Stimulated activated CD4-positive, alpha-beta T cell treated with anti-CD3 and anti-CD28 coated beads, Interleukin-15, amount 100 ng/mL, for 1 hour (primary cell): ENCODE measurements around the gene ROCK2.

Source experiments
- DNase-seq, 2 donors: peaks; one replicate each; pipeline ENCODE4 v3.0.0-alpha.2; 2020; ENCODE audit warnings: low read depth in 1 of 2, low spot score in 1 of 2

ROCK2 gene

GRCh38 chr2:11344342-11344955 is at the start of gene ROCK2:
ROCK2 (minus strand) TSS chr2:11344636; CDS start chr2:11344136, 500 bp downstream.
- peak; percentile 48 to 68 for DNase-seq

DNA sequence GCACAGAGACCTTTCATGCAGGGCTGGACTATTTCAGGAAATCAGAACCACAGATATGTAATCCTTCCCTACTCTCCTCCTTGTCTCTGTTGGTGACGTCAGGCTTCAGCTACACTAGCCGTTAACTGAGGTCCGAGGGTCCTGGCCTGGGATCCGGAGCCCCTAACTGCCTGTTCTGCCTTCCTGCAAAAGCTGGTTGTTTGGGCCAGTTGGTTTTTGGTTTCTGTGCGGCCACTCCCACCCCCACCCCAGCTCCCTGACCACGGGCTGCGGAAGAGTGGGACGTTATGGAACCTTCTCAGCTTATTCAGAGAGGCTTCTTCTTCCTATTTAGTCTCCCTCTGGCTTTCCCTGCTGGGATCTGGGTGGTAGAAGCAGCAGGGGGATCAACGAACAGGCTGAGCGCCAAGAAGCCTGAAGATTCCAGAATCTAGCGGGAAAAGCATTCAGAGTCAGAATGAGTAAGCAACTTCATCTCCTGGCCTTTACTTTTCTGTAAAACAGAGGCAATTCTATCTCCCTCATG is 49.3 kb upstream of the ROCK2 start:
- DNase-seq, result no peak

DNA sequence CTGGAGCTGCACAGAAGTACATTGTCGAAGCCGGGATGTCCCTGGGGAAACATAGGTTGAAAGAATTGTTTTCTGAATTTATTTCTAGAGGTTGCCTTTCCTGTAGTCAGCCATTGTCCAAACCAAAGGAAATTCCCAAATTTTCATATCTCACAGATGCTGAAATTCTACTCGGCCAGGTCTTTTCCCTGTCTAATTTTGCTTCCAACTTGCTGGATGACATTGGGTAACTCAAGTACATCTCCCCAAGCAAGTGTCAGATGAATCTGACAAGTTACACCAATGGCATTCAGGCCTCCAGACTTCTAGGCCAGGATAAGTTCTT is 47.5 kb upstream of the ROCK2 start:
- DNase-seq, result no peak

DNA sequence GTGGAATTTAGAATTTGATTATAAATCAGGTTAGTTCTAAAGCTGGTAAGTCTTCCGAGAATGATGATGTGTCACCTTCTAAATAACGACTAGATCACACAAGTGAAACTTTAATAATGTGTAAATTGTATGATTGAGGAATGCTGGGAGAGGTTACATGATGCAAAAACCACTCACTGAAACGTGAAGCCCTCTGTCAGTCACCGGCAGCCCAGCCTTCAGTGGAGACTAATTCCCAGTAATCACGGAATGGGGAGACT is 45.9 kb upstream of the ROCK2 start:
- no peak for DNase-seq

GRCh38 chr2:11389551-11390398 is 45.3 kb upstream of the ROCK2 start:
- no peak for DNase-seq

DNA sequence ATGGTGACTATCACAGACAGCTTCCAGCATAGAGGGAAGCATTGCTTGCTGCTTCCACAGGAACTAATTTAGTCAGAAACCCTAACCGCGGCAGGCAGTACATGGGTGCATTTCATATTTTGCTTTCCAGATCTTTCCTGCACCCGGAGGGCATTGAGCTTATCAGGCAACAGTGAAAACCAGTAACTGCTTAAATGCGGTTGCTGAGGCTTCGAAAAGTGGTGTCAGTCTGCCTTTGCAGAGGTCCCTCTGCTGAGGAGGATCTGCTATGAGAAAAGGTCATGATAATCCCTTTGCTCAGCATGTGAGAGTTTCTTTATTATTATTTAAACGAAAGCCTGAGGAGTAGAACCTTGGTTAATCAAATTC is 44.6 kb upstream of the ROCK2 start:
- no peak for DNase-seq

DNA sequence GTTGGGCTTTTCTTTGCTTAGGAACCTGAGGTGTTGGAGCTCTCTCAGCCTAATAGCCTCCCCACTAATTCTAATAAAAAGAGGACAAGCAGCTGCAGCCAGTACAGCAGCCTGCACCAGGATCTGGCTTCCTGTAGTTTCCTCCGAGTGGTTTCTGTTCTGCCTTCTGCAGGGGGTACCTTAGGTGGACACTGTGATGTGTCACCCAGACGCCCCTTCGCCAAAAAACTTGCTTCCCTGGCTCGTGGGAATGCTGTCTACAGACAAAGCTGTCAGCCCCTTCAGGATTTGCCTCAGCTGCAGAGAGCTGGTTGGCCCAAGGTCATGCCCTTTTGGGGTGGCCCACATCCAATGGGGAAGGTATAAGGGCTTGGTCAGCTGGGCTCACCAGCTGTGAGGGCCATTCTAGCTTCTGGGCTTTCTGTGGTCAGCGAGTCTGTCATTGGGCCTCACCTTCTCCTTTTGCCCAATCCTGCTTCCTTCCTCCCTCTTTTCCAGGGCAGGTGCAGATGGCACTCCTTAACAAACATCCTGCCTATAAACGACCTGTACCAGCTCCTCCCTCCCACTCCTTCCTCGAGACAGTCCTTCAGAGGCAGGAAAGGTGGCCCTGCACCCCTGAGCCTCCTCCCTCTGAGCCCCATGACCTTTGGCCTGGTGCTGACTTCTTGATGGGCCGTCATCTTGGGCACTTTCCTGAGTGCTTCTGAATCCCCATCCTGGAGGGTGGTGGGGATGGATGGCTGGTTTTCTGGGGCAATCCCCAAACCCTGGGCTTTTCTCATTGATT is 44.0 kb upstream of the ROCK2 start:
- DNase-seq, result no peak

DNA sequence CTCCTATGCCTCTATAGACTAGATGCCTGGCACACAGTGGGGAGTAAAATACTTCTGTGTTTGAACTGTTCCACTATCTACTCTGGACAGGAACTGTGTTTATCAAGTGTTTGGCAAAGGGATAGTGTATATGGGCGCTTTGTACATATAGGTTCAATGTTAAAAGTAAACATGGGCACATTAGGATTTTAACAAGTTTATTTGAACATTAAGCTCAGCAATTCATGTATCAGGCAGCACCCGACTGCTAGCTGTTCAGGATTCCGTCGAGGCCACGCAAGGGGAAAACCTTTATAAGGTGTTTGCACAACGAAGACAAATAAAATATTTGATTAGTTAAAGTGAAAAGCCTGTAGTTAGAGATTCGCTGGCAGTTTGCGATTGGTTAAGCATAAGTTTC is 43.4 kb upstream of the ROCK2 start:
- no peak for DNase-seq

DNA sequence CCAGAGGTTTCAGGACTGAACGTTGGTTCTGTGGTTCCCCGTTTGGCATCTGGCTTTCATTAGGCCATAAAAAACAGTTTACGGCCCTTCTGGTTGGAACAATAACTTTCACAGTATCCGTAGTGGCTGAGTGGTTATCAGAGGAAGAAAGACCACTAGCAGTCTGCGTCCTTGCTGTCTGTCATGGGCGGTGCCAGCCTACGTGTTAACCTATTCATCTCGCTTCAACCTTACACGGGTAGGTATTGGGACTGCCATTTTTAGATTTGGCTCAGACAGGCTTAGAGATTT is 42.6 kb upstream of the ROCK2 start:
- DNase-seq, result no peak

DNA sequence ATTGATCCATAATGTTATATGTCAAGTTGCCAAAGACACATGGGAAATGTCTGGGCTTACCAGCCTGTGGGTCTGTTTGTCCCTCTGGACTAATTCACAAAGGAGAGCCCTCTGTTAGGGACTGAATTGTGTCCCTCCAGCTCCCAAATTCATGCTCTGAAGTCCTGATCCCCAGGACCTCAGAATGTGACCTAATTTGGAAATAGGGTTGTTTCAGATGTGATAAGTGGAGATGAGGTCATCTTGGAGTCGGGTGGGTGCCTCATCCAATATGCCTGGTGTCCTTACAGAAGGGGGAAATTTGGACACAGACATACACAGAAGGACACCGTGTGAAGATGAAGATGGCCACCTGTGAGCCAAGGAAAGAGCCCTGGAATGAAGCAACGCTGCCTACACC is 41.4 kb upstream of the ROCK2 start:
- no peak for DNase-seq

- DNase-seq, result no peak
Measured at GRCh38 chr2:11385216-11385615, 40.8 kb upstream of the ROCK2 start.

GRCh38 chr2:11379558-11379957 is 35.1 kb upstream of the ROCK2 start:
- no peak for DNase-seq

DNA sequence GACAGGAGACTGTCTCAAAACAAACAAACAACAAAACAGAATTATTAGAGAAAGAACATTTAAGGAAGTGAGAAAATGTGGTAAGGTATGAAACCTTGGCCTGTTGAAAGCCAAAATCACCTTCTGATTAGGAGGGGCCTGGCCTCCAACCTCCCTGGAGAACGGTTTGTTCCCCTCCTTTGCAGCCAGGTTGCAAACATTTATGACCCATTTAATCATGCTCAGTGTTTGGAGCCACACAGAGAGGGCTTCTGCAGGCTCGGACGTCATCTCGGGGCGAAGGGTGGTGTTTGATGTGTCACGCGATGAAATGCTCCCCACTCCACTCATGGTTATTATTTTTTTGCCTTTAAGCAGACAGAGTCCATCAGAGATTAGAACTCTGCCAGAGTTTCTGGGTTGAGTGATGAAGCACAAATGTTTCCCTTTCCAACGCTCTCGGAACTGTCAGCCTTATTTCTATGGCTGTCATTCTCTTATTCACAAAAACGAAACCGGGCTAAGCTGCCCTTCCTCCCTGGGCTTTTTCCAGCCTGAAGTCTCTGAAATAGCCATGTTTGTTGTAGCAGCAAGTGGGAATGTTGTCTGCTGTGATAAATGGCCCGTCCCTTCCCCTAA is 33.6 kb upstream of the ROCK2 start:
- no peak for DNase-seq

DNA sequence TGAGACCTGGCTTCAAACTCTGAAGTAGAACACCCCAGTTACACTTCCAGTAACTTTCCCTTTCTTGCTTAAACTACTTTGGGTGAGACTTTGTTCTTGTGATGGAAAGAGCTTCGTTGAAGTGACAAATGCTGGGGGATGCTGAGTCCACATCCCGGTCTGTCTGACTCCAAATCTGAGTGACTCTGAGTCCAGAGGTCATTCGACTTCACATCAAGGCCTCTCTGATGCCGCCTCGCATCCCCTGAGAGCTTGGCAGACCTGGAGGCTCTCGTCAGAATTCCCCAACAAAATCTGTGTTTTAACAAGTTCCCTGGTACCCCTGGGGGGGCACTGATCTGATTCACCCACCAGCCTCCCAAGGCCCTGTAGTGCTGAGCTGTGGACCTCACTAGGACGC is 31.6 kb upstream of the ROCK2 start:
- no peak for DNase-seq

DNA sequence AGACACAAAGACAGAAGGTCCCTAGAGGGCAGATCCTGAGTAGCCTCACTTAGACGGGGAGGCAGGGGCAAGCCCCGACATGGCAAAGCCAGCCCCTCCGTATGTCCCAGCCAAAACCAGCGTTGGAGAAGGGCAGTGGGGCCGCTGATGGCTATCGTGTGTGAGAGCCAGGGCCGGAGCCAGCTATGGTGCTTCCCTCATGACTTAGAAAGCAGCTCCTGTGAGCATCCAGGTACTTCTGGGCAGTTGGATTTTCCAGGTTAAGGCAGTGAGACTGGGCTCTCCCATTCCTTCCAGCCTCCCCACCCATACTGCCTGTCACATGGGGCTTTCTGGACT is 31.2 kb upstream of the ROCK2 start:
- no peak for DNase-seq

- no peak for DNase-seq
Measured at GRCh38 chr2:11375025-11375688, 30.7 kb upstream of the ROCK2 start.

GRCh38 chr2:11373096-11373495 is 28.7 kb upstream of the ROCK2 start:
- no peak for DNase-seq

- DNase-seq, result no peak
Measured at GRCh38 chr2:11371092-11371937, 26.9 kb upstream of the ROCK2 start.

DNA sequence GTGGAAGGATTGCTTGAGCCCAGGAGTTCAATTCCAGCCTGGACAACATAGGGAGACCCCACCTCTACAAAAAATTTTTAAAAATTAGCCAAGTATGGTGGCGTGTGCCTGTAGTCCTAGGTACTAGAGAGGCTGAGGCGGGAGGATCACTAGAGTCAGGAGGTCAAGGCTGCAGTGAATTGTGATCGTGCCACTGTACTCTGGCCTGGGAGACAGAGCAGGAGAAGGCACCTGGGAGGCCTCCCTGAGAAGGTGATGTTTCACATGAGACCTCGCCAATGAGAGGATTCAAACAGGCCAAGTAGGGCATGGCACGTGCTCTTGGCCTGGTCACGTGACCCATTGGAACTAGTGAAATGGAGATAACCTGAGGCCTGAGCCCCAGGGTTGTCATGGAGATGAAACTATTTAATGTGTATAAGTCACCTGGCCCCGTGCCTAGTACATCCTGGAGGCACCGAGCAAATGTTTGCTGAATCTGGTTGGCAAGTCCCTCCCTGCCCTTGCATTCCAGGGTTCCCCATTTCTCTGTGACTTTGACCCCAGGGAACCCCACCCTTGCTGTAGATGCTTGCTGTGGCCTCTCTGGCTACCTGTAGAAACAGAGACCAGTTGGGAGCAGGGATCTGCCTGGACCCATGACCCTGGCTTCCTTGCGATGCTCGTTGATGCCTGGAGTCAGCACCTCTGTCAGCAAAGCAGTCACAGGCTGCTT is 26.1 kb upstream of the ROCK2 start:
- DNase-seq, result no peak

GRCh38 chr2:11368059-11368572 is 23.7 kb upstream of the ROCK2 start:
- DNase-seq, result no peak
